ENCODE measurements around the gene GSTM4.
"Not testable (repeated sequence)": the region's sequence is repeated elsewhere in the genome, so short reads cannot be mapped to it uniquely, and the experiment has no call there.

The GSTM4 gene

GRCh38 chr1:109664671-109665070 lies 8.8 kb downstream of the GSTM4 start:
- DNase-seq (ENCODE audit: low read depth in 2 of 2, low spot score in 1 of 2) = no peak

GRCh38 chr1:109667452-109668122 lies 11.7 kb downstream of the GSTM4 start, which contains the start of gene GSTM2:
Gene GSTM2 (plus strand): TSS chr1:109668057. CDS start chr1:109668116, 59 bp downstream.
- peak; percentile 29 to 51 for DNase-seq (ENCODE audit: low read depth in 2 of 2, low spot score in 1 of 2)

- no peak for DNase-seq (ENCODE audit: low read depth in 2 of 2, low spot score in 1 of 2)
Observed at GRCh38 chr1:109668123-109668775, 12.3 kb downstream of the GSTM4 start.

- no peak for DNase-seq (ENCODE audit: low read depth in 2 of 2, low spot score in 1 of 2)
Observed at GRCh38 chr1:109669246-109669948, 13.5 kb downstream of the GSTM4 start.

- DNase-seq (ENCODE audit: low read depth in 2 of 2, low spot score in 1 of 2) = not testable (repeated sequence)
Observed at GRCh38 chr1:109669949-109670302, 14.0 kb downstream of the GSTM4 start.

- DNase-seq (ENCODE audit: low read depth in 2 of 2, low spot score in 1 of 2) = no peak
Observed at GRCh38 chr1:109671067-109671466, 15.2 kb downstream of the GSTM4 start.

GRCh38 chr1:109673861-109674260 lies 18.0 kb downstream of the GSTM4 start:
- not testable (repeated sequence) for DNase-seq (ENCODE audit: low read depth in 2 of 2, low spot score in 1 of 2)

- not testable (repeated sequence) for DNase-seq (ENCODE audit: low read depth in 2 of 2, low spot score in 1 of 2)
Observed at GRCh38 chr1:109676683-109677381, 20.9 kb downstream of the GSTM4 start.

GRCh38 chr1:109677459-109677858 lies 21.6 kb downstream of the GSTM4 start:
- DNase-seq (ENCODE audit: low read depth in 2 of 2, low spot score in 1 of 2) = no peak

GRCh38 chr1:109678637-109679036 lies 22.7 kb downstream of the GSTM4 start:
- not testable (repeated sequence) for DNase-seq (ENCODE audit: low read depth in 2 of 2, low spot score in 1 of 2)

GRCh38 chr1:109684777-109685176 lies 28.9 kb downstream of the GSTM4 start:
- DNase-seq (ENCODE audit: low read depth in 2 of 2, low spot score in 1 of 2) = not testable (repeated sequence)

- DNase-seq (ENCODE audit: low read depth in 2 of 2, low spot score in 1 of 2) = not testable (repeated sequence)
Observed at GRCh38 chr1:109685399-109685798, 29.5 kb downstream of the GSTM4 start.

- DNase-seq (ENCODE audit: low read depth in 2 of 2, low spot score in 1 of 2) = not testable (repeated sequence)
Observed at GRCh38 chr1:109685890-109686289, 30.0 kb downstream of the GSTM4 start.

- not testable (repeated sequence) for DNase-seq (ENCODE audit: low read depth in 2 of 2, low spot score in 1 of 2)
Observed at GRCh38 chr1:109687109-109687508, 31.2 kb downstream of the GSTM4 start.

GRCh38 chr1:109687641-109688499 lies 32.0 kb downstream of the GSTM4 start, which contains the start of gene GSTM1:
Gene GSTM1 (plus strand): TSS chr1:109687817. CDS start chr1:109687874, 57 bp downstream.
- peak in 1 of 2 donors; percentile 68 for DNase-seq (ENCODE audit: low read depth in 2 of 2, low spot score in 1 of 2)

GRCh38 chr1:109689844-109690405 lies 34.0 kb downstream of the GSTM4 start:
- DNase-seq (ENCODE audit: low read depth in 2 of 2, low spot score in 1 of 2) = no peak

GRCh38 chr1:109691759-109692158 lies 35.9 kb downstream of the GSTM4 start:
- DNase-seq (ENCODE audit: low read depth in 2 of 2, low spot score in 1 of 2) = no peak

GRCh38 chr1:109694400-109694799 lies 38.5 kb downstream of the GSTM4 start:
- DNase-seq (ENCODE audit: low read depth in 2 of 2, low spot score in 1 of 2) = not testable (repeated sequence)

GRCh38 chr1:109695138-109695537 lies 39.2 kb downstream of the GSTM4 start:
- DNase-seq (ENCODE audit: low read depth in 2 of 2, low spot score in 1 of 2) = not testable (repeated sequence)

- DNase-seq (ENCODE audit: low read depth in 2 of 2, low spot score in 1 of 2) = no peak
Observed at GRCh38 chr1:109697066-109697465, 41.2 kb downstream of the GSTM4 start.
